PFSK-1 (cell line): ENCODE data around the gene CFAP57.

Experiments used
- FOXP2 ChIP-seq: optimal IDR thresholded peaks from 2 replicates; pipeline ENCODE3; 2011; ENCODE audit warnings: borderline replicate concordance, control low read depth, inconsistent platforms; ENCODE audit not compliant: insufficient read depth; ENCODE audit errors: extremely low read length, extremely low read depth
- POLR2AphosphoS5 ChIP-seq: IDR thresholded peaks from 2 replicates; pipeline ENCODE4 v1.6.1; 2012; ENCODE audit warnings: low read depth, mild to moderate bottlenecking, control low read depth, low read length, moderate library complexity
- SIN3A ChIP-seq: IDR thresholded peaks from 2 replicates; pipeline ENCODE4 v1.6.1; 2012; ENCODE audit warnings: mild to moderate bottlenecking, low read length, moderate library complexity, borderline replicate concordance; ENCODE audit not compliant: insufficient read depth
- TAF1 ChIP-seq: IDR thresholded peaks from 2 replicates; pipeline ENCODE4 v1.6.1; 2012; ENCODE audit warnings: low read length, control low read depth, borderline replicate concordance; ENCODE audit not compliant: insufficient read depth

- no peak for TF ChIP-seq POLR2AphosphoS5
- TF ChIP-seq TAF1 = no peak
- TF ChIP-seq FOXP2 = no peak
- no peak for TF ChIP-seq SIN3A
Measured at GRCh38 chr1:43214501-43215444, 42.6 kb downstream of the CFAP57 start.
